Measurements from ENCODE around the gene PPAT. TPM values are rescaled to one million over a fixed set of nuclear protein-coding genes. Genes with fewer than 3 reads are reported as not detected.

Gene PPAT
- total RNA-seq, 3 donors from 2014 or later (not counting 1 experiment from before 2014, with no cell fraction given): 4.3 to 8.9 (median 6.2) TPM

DNA sequence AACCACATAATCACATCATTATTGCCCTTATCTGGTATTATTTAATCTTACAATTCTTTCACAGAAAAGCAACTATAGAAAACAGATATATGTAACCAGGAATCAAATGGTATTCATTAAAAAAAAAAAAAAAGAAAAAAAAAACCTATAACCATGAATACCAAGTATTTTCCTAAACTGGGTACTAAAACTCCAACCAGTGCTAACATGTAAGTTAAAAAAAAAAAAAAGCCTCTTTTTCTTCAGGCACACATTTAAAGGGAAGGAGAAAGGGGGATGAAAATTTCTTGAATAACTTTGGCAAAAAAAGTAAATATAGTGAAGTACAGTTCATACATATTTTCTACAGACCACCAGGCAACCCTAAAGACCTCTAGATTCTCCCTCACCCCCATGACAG, 2.1 kb downstream of the PPAT start:
- H3K36me3 Mint-ChIP-seq: no peaks in the 10 kb centered on the region
- ATAC-seq (no peak), DNase-seq (no peak)
- TF ChIP-seq CTCF (IDR thresholded peaks at IDR 0.05): no peak
- intact Hi-C loops (cut with micrococcal nuclease): no loop called here
- no peak overlapping the region for H3K27ac Mint-ChIP-seq
- H3K27me3 ChIP-seq (ENCODE audit: control insufficient read depth, insufficient read depth, low read length): no peaks in the 10 kb centered on the region
- H3K4me3 Mint-ChIP-seq: no peak overlapping the region
- no peaks in the 10 kb centered on the region for H3K27me3 Mint-ChIP-seq (ENCODE audit: low read depth in 2 of 2)
- H3K27ac ChIP-seq (ENCODE audit: low read length): no peak overlapping the region
- peaks cover 26 to 28% of the 10 kb centered on the region in 2 donors for H3K4me1 Mint-ChIP-seq
- H3K4me3 ChIP-seq (ENCODE audit: low read length): no peak overlapping the region
- H3K9me3 ChIP-seq (ENCODE audit: control insufficient read depth, insufficient read depth, low read length): no peaks in the 10 kb centered on the region
- peaks cover 18% of the 10 kb centered on the region for H3K4me1 ChIP-seq (ENCODE audit: control insufficient read depth, insufficient read depth, low read length)
- H3K36me3 ChIP-seq (ENCODE audit: control insufficient read depth, insufficient read depth, low read length): no peaks in the 10 kb centered on the region
- no peaks in the 10 kb centered on the region for H3K9me3 Mint-ChIP-seq

- intact Hi-C loops (cut with micrococcal nuclease): no loop called here
- peaks cover 5 to 7% of the 10 kb centered on the region in 2 donors for H3K4me1 Mint-ChIP-seq
- H3K9me3 Mint-ChIP-seq: no peaks in the 10 kb centered on the region
- ATAC-seq (no peak), DNase-seq (no peak)
- Histone ChIP-seq H3K27me3 (ENCODE audit: control insufficient read depth, insufficient read depth, low read length) (no peaks in the 10 kb centered on the region), H3K9me3 (ENCODE audit: control insufficient read depth, insufficient read depth, low read length) (no peaks in the 10 kb centered on the region), H3K36me3 (ENCODE audit: control insufficient read depth, insufficient read depth, low read length) (no peaks in the 10 kb centered on the region), H3K27ac (ENCODE audit: low read length) (no peak overlapping the region), H3K4me1 (ENCODE audit: control insufficient read depth, insufficient read depth, low read length) (peaks cover 7% of the 10 kb centered on the region), H3K4me3 (ENCODE audit: low read length) (no peak overlapping the region)
- TF ChIP-seq CTCF (IDR thresholded peaks at IDR 0.05): no peak
- no peaks in the 10 kb centered on the region for H3K27me3 Mint-ChIP-seq (ENCODE audit: low read depth in 2 of 2)
- H3K4me3 Mint-ChIP-seq: no peak overlapping the region
- WGBS (ENCODE audit: insufficient coverage): 93% methylated on average over 2 of the region's 2 CpGs
- no peaks in the 10 kb centered on the region for H3K36me3 Mint-ChIP-seq
- H3K27ac Mint-ChIP-seq: no peak overlapping the region
Measured at GRCh38 chr4:56430203-56430602, 5.2 kb downstream of the PPAT start.

DNA sequence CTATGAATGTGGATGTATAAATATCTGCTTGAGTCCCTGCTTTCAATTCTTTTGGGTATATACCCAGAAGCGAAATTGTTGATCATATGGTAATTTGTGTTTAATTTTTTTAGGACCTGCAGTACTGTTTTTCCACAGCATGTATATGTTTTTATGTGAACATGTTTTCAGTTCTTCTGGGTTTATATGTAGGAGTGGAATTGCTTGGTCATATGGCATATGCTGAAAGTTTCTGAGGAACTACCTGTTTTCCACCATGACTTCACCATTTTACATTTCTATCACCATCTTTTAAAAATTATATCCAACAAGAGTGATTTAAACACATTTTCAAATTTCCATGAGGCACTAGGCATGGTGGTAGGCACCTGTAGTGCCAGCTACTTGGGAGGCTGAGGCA, 8.2 kb downstream of the PPAT start:
- WGBS (ENCODE audit: insufficient coverage): 93% methylated on average over 1 of the region's 1 CpG
- Mint-ChIP-seq H3K4me1 (no peaks in the 10 kb centered on the region), H3K4me3 (no peak overlapping the region), H3K27me3 (ENCODE audit: low read depth in 2 of 2) (no peaks in the 10 kb centered on the region), H3K27ac (no peak overlapping the region), H3K36me3 (no peaks in the 10 kb centered on the region), H3K9me3 (no peaks in the 10 kb centered on the region)
- Histone ChIP-seq H3K4me1 (ENCODE audit: control insufficient read depth, insufficient read depth, low read length) (no peaks in the 10 kb centered on the region), H3K36me3 (ENCODE audit: control insufficient read depth, insufficient read depth, low read length) (no peaks in the 10 kb centered on the region), H3K9me3 (ENCODE audit: control insufficient read depth, insufficient read depth, low read length) (no peaks in the 10 kb centered on the region), H3K27me3 (ENCODE audit: control insufficient read depth, insufficient read depth, low read length) (no peaks in the 10 kb centered on the region), H3K27ac (ENCODE audit: low read length) (no peak overlapping the region), H3K4me3 (ENCODE audit: low read length) (no peak overlapping the region)
- no peak for TF ChIP-seq CTCF (IDR thresholded peaks at IDR 0.05)
- no peak for DNase-seq
- intact Hi-C loops (cut with micrococcal nuclease): no loop called here
- no peak for ATAC-seq

DNA sequence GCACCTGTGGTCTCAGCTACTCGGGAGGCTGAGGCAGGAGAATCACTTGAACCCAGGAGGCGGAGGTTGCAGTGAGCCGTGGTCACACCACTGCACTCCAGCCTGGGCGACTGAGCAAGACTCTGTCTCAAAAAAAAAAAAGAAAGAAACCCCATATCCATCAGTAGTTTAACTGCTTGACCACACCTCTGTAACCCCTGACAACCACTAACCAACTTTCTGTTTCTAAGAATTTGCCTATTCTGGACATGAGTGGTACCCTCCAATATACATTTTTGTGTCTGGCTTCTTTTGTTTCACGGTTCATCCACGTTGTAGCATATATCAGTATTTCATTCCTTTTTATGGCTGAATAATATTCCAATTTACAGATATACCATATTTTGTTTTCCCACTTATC, 9.1 kb downstream of the PPAT start:
- intact Hi-C loops (cut with micrococcal nuclease): no loop called here
- Mint-ChIP-seq H3K4me1 (no peaks in the 10 kb centered on the region), H3K4me3 (no peak overlapping the region), H3K27me3 (ENCODE audit: low read depth in 2 of 2) (no peaks in the 10 kb centered on the region), H3K36me3 (no peaks in the 10 kb centered on the region), H3K9me3 (no peaks in the 10 kb centered on the region), H3K27ac (no peak overlapping the region)
- Histone ChIP-seq H3K27ac (ENCODE audit: low read length) (no peak overlapping the region), H3K4me3 (ENCODE audit: low read length) (no peak overlapping the region), H3K36me3 (ENCODE audit: control insufficient read depth, insufficient read depth, low read length) (no peaks in the 10 kb centered on the region), H3K4me1 (ENCODE audit: control insufficient read depth, insufficient read depth, low read length) (no peaks in the 10 kb centered on the region), H3K9me3 (ENCODE audit: control insufficient read depth, insufficient read depth, low read length) (no peaks in the 10 kb centered on the region), H3K27me3 (ENCODE audit: control insufficient read depth, insufficient read depth, low read length) (no peaks in the 10 kb centered on the region)
- ATAC-seq (no peak), DNase-seq (no peak)
- 77% methylated on average over 6 of the region's 6 CpGs for WGBS (ENCODE audit: insufficient coverage)
- no peak for TF ChIP-seq CTCF (IDR thresholded peaks at IDR 0.05)

Measured in natural killer cell (primary cell).